ENCODE measurements around the gene STIL.

DNA sequence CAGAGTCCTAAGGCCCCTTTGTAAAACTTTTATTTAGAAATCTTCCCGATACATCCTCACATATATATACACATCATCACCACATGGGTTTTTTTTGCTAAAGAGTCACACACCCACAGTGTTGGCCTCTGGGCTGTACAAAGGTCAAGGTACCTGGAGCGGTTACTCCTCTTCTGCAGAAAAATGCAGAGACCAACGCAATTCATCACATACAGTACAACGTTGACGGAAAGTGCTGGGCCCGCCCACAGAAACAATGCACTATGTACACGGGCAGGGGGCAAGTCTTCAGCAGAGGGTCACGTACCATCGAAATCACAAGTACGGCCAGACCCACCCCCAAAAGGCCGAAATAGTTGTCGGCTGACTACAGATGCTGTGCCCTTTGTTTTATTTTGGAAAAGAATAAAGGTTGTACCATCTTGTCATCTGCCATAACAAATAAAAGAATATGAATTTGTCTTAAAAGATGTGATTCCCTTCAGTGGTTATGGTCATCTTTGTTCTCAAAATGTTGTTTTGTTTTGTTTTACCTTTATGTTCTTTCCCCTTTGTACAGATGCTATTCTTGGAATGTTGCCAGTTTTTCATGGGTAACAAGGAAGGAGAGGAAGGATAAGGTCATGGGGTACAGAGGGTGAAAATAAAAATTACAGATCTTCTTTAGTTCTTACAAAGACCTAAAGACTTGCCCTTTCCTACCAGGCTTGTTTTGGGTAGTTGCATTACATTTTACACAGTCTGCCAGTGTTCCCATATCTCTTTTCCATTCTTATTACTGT, 97.5 kb downstream of the STIL start:
- TF ChIP-seq, protein P1, sequence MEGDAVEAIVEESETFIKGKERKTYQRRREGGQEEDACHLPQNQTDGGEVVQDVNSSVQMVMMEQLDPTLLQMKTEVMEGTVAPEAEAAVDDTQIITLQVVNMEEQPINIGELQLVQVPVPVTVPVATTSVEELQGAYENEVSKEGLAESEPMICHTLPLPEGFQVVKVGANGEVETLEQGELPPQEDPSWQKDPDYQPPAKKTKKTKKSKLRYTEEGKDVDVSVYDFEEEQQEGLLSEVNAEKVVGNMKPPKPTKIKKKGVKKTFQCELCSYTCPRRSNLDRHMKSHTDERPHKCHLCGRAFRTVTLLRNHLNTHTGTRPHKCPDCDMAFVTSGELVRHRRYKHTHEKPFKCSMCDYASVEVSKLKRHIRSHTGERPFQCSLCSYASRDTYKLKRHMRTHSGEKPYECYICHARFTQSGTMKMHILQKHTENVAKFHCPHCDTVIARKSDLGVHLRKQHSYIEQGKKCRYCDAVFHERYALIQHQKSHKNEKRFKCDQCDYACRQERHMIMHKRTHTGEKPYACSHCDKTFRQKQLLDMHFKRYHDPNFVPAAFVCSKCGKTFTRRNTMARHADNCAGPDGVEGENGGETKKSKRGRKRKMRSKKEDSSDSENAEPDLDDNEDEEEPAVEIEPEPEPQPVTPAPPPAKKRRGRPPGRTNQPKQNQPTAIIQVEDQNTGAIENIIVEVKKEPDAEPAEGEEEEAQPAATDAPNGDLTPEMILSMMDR (IDR thresholded peaks at IDR 0.05; ENCODE audit: insufficient read depth, low read length): no peak
- TF ChIP-seq POLR2AphosphoS5 (IDR thresholded peaks at IDR 0.05; ENCODE audit: low read depth) (no peak), REST (IDR thresholded peaks at IDR 0.05; ENCODE audit: insufficient replicate concordance, low read depth) (no peak), GABPA (IDR thresholded peaks at IDR 0.05; ENCODE audit: low read depth) (no peak), SPI1 (IDR thresholded peaks at IDR 0.05; ENCODE audit: borderline replicate concordance, low read depth) (no peak)
